BLaER1 treated with 17β-estradiol and CSF1 and Interleukin-3, amounts not matched to agents 10 nM and 100 nM (cell line): Measurements from ENCODE around the gene BTD.
A peak's percentile ranks its signal among the peaks of the same experiment; 100 is the strongest.

Source experiments
- H3K27ac ChIP-seq, 11 experiments: shearing (Covaris generic); formaldehyde crosslinking; 2 replicates each; pipeline ENCODE4 v1.8.1; 2022
- H3K27me3 ChIP-seq, 11 experiments: shearing (Covaris generic); formaldehyde crosslinking; 2 replicates each; pipeline ENCODE4 v1.8.1; 2022
- H3K36me3 ChIP-seq, 11 experiments: shearing (Covaris generic); formaldehyde crosslinking; 2 replicates each; pipeline ENCODE4 v1.8.1; 2022
- H3K4me1 ChIP-seq, 10 experiments: shearing (Covaris generic); formaldehyde crosslinking; 2 replicates each; pipeline ENCODE4 v1.8.1; 2022
- H3K4me2 ChIP-seq, 11 experiments: shearing (Covaris generic); formaldehyde crosslinking; 2 replicates each; pipeline ENCODE4 v1.8.1; 2022
- H3K4me3 ChIP-seq, 10 experiments: shearing (Covaris generic); formaldehyde crosslinking; 2 replicates each; pipeline ENCODE4 v1.8.1; 2022
- H3K9ac ChIP-seq, 11 experiments: shearing (Covaris generic); formaldehyde crosslinking; 2 replicates each; pipeline ENCODE4 v1.8.1; 2022
- H3K9me3 ChIP-seq, 11 experiments: shearing (Covaris generic); formaldehyde crosslinking; replicated peaks in 1 of 11; 2 replicates each; pipeline ENCODE4 v1.8.1; 2022
- H4K20me1 ChIP-seq, 11 experiments: shearing (Covaris generic); formaldehyde crosslinking; 2 replicates each; pipeline ENCODE4 v1.8.1; 2022
- Cebpa-rat ChIP-seq, 11 experiments: shearing (Covaris generic); IDR thresholded peaks; 2 replicates each; pipeline ENCODE4 v1.8.1; 2022

BTD gene

DNA sequence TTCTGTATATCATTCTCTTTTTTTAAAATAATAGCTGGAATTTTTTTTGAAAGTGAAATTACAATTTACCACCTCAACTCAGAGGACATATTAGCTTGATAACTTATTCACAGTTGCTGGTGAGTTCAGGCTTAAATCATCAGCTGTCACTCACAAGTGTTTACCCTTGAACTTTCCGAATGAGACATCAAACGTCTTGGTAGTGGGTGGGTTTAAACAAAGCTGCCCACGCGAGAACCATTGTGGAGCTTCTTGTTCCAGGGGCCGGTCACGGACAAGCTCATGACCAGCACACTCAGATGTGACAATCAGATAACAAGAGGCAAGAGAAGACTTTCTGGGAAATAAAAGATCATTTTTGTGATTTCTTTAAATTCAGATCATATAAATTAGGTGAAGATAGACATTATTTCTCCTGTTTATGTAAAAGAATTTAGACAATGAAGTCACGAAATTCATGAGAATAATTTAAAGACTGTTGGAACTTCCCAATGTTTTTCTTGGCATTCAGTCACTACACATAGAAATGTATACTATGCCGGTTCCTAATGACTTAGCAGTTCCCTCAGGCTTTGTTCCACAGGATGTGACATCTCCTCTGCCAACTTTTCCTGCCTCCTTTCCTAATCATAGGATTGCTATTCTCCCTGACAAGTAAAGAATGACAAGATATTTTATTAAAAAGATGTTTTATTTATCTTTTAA, 29.3 kb downstream of the BTD start:
- TF ChIP-seq Cebpa-rat (IDR thresholded peaks at IDR 0.05): no peak
- Histone ChIP-seq H3K9ac (no peak overlapping the region), H3K4me3 (no peak overlapping the region; a peak in 1 of 20 replicates), H3K4me1 (peaks cover 6 to 40% (median 20%) of the 10 kb centered on the region in 10 experiments; a peak in 18 of 20 replicates), H3K27me3 (no peaks in the 10 kb centered on the region), H3K36me3 (no peaks in the 10 kb centered on the region), H3K4me2 (peak overlapping the region; percentile 6 to 68 (median 35); a peak in 17 of 22 replicates), H4K20me1 (no peaks in the 10 kb centered on the region), H3K27ac (peak overlapping the region in 3 of 11 experiments; percentile 3 to 8 (median 7); a peak in 1 of 22 replicates), H3K9me3 (no peaks in the 10 kb centered on the region)

DNA sequence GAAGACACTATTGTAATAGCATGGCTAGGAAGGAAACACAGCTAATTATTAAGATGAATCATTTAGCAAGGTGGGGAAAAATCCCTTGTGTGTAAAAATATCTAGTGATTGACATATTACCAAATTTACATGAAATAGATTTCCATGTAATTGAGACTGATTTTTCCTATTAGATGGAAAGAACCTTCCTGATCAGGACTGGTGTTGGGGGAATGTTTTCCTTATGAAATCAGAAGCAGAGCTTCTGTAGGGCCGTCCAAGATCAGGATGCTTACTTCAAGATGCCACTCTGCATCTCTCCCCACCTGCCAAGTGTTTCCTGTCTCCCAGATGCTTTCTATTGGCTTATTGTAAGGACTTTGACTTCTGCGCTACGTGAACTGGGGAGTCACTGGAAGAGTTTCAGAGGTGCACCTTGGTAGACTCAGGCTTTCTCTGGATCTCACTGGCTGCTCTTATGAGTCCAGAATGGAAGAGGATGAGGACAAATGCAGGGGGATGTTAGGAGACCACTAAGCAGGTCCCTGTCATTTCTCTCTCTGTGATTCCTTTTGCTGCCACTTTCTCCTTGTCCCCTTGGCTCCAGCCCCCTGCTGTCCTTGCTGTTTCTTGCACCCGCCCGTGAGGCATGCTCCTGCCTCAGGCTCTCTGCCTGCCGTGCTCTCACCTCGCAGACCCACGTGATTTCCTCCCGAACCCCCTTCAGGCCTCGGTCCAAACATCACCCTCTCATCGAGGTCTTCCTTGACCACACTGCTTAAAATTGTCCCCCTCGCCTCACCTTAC, 30.1 kb downstream of the BTD start:
- Histone ChIP-seq H4K20me1 (no peaks in the 10 kb centered on the region), H3K4me3 (no peak overlapping the region), H3K36me3 (no peaks in the 10 kb centered on the region), H3K27me3 (no peaks in the 10 kb centered on the region), H3K4me1 (peaks cover 12 to 48% (median 28%) of the 10 kb centered on the region in 10 experiments; a peak in 19 of 20 replicates), H3K27ac (no peak overlapping the region), H3K9me3 (no peaks in the 10 kb centered on the region), H3K4me2 (peak overlapping the region in 6 of 11 experiments; percentile 7 to 68 (median 52); a peak in 8 of 22 replicates), H3K9ac (no peak overlapping the region)
- no peak for TF ChIP-seq Cebpa-rat (IDR thresholded peaks at IDR 0.05)

DNA sequence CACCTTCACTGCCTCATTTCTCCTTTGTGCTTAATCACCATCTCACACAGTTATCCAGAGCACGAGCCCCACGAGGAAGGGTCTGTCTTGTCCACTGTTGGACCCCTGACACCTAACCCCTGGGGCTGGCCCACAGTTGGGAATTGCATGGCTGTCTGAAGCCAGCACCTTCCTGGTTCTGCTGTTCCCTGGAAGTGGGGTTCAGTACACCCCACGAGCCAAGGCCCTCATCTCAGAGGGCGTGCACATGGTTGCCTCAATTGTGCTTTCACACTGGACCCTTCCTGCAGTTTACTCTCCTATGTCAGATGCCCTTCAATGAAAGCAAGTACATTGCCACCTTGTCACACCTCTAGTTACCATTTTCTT, 30.7 kb downstream of the BTD start:
- H3K27ac ChIP-seq: no peak overlapping the region
- H3K9me3 ChIP-seq: no peaks in the 10 kb centered on the region
- peak overlapping the region in 1 of 11 experiments; percentile 49; a peak in 2 of 22 replicates for H3K4me2 ChIP-seq
- no peaks in the 10 kb centered on the region for H3K36me3 ChIP-seq
- TF ChIP-seq Cebpa-rat (IDR thresholded peaks at IDR 0.05): no peak
- no peaks in the 10 kb centered on the region for H4K20me1 ChIP-seq
- H3K27me3 ChIP-seq: no peaks in the 10 kb centered on the region
- peaks cover 12 to 54% (median 34%) of the 10 kb centered on the region in 10 experiments; a peak in 19 of 20 replicates for H3K4me1 ChIP-seq
- no peak overlapping the region for H3K4me3 ChIP-seq
- no peak overlapping the region for H3K9ac ChIP-seq

DNA sequence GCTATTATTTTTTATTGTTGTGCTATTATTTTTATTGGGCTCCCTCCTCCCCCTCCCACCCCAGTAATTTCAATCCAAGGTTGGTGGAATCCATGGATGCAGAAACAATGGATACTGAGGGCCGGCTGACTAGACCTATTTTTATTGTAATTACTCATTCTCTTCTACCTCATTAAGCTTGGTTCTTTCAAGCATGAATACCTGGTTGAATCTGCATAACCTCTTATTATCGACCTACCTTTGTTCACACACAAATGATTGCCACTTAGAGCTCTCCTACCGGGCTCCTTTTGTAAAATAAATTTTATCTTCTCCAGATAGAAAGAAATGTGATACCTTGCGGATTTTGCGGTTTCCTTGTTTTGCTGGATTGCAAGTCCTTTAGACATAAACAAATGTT, 31.6 kb downstream of the BTD start:
- no peaks in the 10 kb centered on the region for H4K20me1 ChIP-seq
- H3K9me3 ChIP-seq: no peaks in the 10 kb centered on the region
- no peak overlapping the region for H3K4me3 ChIP-seq
- no peak for TF ChIP-seq Cebpa-rat (IDR thresholded peaks at IDR 0.05)
- no peaks in the 10 kb centered on the region for H3K27me3 ChIP-seq
- H3K36me3 ChIP-seq: no peaks in the 10 kb centered on the region
- H3K4me1 ChIP-seq: peaks cover 12 to 63% (median 41%) of the 10 kb centered on the region in 10 experiments; a peak in 19 of 20 replicates
- H3K9ac ChIP-seq: no peak overlapping the region
- no peak overlapping the region for H3K27ac ChIP-seq
- H3K4me2 ChIP-seq: no peak overlapping the region

DNA sequence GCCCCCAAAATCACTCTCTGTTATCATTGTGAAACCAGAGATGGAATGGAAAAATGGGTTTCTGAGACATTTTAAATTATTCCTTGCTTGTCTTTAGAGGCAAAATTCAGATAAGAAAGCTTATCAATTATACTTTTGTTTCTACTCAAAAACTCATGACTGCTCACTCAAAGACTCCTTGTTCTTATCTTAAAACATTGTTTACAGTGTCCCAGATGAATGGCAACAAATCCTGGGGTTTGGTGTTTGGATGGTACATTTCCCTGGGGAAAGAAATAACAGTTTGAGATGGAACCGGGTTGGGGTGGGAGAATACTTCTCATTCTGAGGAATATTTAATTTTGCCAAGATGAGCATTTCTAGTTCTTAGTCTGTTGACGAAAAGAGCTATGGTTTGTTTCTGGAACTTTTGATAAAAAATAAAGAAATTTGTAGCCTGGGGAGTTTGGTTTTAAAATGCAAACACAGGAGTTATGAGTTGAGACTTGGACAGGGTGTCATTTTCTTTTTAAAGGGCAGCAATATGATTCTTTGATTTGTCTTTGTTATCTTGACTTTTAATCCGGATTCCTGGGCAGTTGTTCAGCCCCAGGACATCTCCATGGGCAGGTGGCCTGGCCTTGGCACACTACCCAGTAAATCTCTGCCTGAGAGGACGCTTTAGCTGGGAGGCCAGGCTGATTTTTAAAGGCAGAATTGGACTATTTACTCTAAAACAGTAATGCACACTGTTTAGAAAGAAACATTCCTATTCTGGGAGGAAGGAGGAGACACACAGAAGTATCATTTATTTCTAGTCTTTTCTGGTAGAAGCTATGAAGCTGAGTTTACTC, 32.4 kb downstream of the BTD start:
- H3K9ac ChIP-seq: no peak overlapping the region
- H3K4me1 ChIP-seq: peaks cover 12 to 72% (median 46%) of the 10 kb centered on the region in 10 experiments; a peak in 19 of 20 replicates
- H4K20me1 ChIP-seq: no peaks in the 10 kb centered on the region
- TF ChIP-seq Cebpa-rat (IDR thresholded peaks at IDR 0.05): no peak
- H3K4me3 ChIP-seq: no peak overlapping the region
- no peaks in the 10 kb centered on the region for H3K27me3 ChIP-seq
- no peaks in the 10 kb centered on the region for H3K36me3 ChIP-seq
- no peaks in the 10 kb centered on the region for H3K9me3 ChIP-seq
- no peak overlapping the region for H3K27ac ChIP-seq
- peak overlapping the region in 1 of 11 experiments; percentile 7; a peak in 1 of 22 replicates for H3K4me2 ChIP-seq

DNA sequence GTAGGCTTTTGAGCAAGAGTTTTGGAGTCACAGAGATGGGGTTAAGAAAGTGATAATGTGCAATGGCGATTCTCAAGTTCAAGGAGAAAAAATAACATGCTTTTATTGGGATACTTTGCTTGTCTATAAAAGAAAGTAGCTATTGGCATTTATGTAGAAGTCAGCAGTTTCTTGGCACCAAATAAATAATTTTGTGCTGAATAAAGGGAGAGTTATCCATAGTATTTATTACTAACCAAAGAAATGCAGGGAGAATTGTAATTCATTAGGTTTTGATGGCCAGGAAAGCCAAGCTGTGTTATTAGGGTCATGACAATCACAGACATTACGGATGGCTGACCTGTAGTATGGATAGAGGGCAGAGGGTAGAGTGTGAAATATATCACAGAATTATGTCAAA, 33.1 kb downstream of the BTD start:
- TF ChIP-seq Cebpa-rat (IDR thresholded peaks at IDR 0.05): no peak
- no peak overlapping the region for H3K27ac ChIP-seq
- no peak overlapping the region for H3K9ac ChIP-seq
- no peaks in the 10 kb centered on the region for H4K20me1 ChIP-seq
- H3K4me2 ChIP-seq: peak overlapping the region in 3 of 11 experiments; percentile 68 to 82 (median 80); a peak in 1 of 22 replicates
- no peaks in the 10 kb centered on the region for H3K27me3 ChIP-seq
- no peaks in the 10 kb centered on the region for H3K36me3 ChIP-seq
- H3K9me3 ChIP-seq: no peaks in the 10 kb centered on the region
- H3K4me3 ChIP-seq: no peak overlapping the region
- peaks cover 12 to 72% (median 46%) of the 10 kb centered on the region in 10 experiments; a peak in 19 of 20 replicates for H3K4me1 ChIP-seq

DNA sequence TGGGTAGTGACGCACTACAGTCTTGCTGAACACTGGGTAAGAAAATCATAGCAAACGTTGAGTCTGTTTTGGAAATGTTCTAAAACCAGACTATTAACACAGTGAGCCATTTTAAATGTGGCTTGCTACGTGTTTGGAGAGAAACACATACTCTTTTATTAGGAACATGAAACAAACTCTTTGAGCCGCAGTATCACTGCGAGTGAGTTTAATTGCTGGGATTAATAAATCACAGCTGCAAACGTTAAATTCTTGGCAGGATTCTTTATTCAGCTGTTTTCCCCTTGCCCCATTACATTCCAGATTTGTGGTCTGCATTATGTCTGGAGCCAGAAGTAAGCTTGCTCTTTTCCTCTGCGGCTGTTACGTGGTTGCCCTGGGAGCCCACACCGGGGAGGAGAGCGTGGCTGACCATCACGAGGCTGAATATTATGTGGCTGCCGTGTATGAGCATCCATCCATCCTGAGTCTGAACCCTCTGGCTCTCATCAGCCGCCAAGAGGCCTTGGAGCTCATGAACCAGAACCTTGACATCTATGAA, 33.6 kb downstream of the BTD start:
- H3K27ac ChIP-seq: peak overlapping the region in 5 of 11 experiments; percentile 71 to 81 (median 74); a peak in 8 of 22 replicates
- H3K36me3 ChIP-seq: no peaks in the 10 kb centered on the region
- no peak for TF ChIP-seq Cebpa-rat (IDR thresholded peaks at IDR 0.05)
- H3K27me3 ChIP-seq: no peaks in the 10 kb centered on the region
- H3K4me3 ChIP-seq: no peak overlapping the region
- H3K9ac ChIP-seq: no peak overlapping the region
- no peaks in the 10 kb centered on the region for H3K9me3 ChIP-seq
- H3K4me1 ChIP-seq: peaks cover 12 to 72% (median 45%) of the 10 kb centered on the region in 10 experiments; a peak in 19 of 20 replicates
- no peaks in the 10 kb centered on the region for H4K20me1 ChIP-seq
- H3K4me2 ChIP-seq: peak overlapping the region in 6 of 11 experiments; percentile 68 to 82 (median 78); a peak in 11 of 22 replicates

DNA sequence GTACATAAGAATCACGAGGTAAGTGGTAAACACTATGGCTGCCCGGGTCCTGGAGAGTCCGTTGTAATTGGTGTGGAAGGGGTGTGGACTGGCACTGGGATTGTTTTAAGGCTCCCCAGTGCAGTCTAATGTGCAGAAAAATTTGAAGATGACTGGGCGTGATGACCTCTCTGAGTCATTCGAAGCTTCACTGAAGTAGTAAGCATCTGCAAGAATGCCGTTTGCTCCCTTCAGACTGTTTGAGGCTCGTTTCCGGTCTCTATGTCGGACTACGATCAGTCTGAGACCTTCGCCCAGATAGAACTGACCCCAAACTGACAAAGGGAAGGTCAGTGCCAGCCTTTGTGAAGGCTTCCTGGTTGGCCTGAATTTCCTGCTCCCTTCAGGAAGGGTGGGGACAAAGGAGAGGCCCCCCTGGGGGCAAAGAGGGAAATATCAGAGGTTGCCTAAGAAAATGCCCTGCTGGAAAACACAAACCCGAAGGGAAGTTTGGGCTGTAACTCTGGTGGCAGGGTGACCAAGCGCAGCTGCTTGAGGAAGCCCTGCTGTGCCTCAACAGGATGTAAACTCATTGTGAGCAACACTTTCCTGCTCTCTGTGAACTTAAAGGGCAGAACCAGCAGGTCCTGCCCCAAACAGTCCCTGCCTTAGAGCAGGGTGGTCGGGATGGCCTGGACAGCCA, 34.6 kb downstream of the BTD start:
- Histone ChIP-seq H3K4me1 (peaks cover 5 to 66% (median 35%) of the 10 kb centered on the region in 10 experiments; a peak in 19 of 20 replicates), H4K20me1 (no peaks in the 10 kb centered on the region), H3K9ac (peak overlapping the region in 6 of 11 experiments; percentile 34 to 65 (median 58); a peak in 9 of 22 replicates), H3K27ac (peak overlapping the region in 9 of 11 experiments; percentile 28 to 81 (median 72); a peak in 17 of 22 replicates), H3K4me3 (peak overlapping the region in 1 of 10 experiments; percentile 5; a peak in 2 of 20 replicates), H3K36me3 (no peaks in the 10 kb centered on the region), H3K4me2 (peak overlapping the region; percentile 7 to 82 (median 69); a peak in 21 of 22 replicates), H3K9me3 (no peaks in the 10 kb centered on the region), H3K27me3 (no peaks in the 10 kb centered on the region)
- no peak for TF ChIP-seq Cebpa-rat (IDR thresholded peaks at IDR 0.05)
